ENCODE measurements around the gene NPM1.
"Not testable (repeated sequence)": the region's sequence is repeated elsewhere in the genome, so short reads cannot be mapped to it uniquely, and the experiment has no call there.

Gene NPM1, protein sequence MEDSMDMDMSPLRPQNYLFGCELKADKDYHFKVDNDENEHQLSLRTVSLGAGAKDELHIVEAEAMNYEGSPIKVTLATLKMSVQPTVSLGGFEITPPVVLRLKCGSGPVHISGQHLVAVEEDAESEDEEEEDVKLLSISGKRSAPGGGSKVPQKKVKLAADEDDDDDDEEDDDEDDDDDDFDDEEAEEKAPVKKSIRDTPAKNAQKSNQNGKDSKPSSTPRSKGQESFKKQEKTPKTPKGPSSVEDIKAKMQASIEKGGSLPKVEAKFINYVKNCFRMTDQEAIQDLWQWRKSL

DNA sequence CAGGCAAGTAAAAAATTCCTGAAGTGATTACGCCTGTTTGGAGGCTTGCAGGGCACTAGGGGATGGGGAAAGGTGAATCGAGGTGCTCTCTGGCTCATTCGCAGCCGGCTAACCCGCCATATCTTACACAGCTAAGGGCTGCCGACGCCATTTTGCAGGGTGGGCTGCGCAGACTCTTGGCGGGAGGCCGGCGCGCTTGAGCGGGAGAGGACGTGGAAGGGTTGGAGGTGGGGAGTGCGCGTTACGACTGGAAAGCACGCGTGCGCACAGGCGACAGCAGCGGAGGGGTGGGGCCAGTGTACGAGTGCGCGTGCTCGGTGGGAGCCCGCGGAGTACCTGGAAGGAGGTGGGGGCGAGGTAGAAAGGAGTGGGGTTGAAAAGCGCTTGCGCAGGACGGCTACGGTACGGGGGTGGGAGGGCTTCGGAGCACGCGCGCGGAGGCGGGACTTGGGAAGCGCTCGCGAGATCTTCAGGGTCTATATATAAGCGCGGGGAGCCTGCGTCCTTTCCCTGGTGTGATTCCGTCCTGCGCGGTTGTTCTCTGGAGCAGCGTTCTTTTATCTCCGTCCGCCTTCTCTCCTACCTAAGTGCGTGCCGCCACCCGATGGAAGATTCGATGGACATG lies at the start of gene NPM1:
TSS of gene NPM1 (plus strand) at position 505 of the 625 bp plus-strand sequence. CDS start at position 605, 100 bp downstream.
- peak; percentile 97 for DNase-seq (ENCODE audit: low read depth)

DNA sequence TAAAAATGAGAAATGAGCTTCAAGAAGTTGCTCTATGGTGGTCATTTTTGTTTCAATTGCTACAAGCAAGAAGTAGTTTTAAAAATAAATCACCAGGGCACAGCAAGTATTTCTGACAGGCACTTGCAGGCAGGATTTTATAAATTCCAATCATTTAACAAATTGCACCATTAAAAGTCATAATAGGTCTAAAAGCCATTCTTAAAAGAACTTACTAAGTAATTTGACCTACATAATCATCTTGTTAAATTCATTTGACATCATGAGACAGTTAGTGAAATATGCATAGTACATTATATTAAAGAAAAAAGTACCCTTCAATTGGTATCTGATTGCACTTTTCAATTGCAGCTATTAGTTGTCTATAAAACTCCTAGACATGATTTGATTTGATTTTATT lies 47.6 kb upstream of the NPM1 start:
- DNase-seq (ENCODE audit: low read depth) = no peak

DNA sequence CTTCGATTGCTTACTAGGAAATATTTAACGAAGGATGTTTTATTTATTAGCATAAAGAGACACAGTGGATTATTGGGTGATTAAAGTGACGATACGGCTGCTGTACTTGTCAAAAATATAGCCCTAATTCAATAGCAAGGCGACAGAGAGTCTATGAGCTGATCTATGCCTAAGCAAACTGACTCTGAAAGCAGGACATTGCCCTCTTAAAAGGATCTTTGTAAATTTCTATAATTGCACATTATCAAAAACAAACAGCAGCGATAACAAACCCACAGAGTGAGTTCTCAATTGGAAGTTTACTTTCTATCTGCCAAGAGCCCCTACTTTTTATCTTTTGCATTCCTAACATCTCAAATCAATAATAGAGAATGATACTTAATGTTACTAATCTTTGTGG lies 47.2 kb upstream of the NPM1 start:
- DNase-seq (ENCODE audit: low read depth) = no peak

DNA sequence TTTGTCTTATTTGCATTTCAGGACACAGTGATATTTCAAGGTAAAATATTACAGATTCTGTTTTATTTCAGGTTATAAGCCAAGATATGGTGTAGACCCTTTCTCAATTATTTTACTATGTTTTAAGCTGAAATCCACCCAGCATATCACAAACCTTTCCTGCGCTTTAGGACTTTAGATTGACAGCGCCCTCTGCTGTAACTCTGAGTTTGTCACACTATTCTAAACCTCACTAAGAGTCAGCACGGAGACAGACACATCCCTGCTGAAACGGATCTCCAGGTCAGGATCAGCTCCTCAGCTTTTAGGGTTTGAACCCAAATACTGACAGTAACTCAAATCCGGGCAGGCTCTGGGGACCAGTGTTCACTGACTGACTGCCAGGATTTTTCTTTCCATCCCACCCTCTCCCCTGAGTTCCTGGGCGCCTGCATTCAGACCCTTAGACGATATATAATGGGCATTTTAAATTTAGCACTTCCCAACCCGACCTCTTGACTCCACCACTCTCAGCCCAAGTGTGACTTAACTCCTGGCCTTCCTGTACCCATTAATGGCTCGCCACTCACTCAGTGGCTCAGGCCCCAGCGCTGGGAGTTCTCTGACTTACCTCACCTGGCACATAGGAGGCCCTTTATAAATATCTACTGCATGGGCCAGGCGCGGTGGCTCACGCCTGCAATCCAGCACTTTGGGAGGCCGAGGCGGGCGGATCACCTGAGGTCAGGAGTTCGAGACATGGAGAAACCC lies 45.1 kb upstream of the NPM1 start:
- DNase-seq (ENCODE audit: low read depth) = no peak

DNA sequence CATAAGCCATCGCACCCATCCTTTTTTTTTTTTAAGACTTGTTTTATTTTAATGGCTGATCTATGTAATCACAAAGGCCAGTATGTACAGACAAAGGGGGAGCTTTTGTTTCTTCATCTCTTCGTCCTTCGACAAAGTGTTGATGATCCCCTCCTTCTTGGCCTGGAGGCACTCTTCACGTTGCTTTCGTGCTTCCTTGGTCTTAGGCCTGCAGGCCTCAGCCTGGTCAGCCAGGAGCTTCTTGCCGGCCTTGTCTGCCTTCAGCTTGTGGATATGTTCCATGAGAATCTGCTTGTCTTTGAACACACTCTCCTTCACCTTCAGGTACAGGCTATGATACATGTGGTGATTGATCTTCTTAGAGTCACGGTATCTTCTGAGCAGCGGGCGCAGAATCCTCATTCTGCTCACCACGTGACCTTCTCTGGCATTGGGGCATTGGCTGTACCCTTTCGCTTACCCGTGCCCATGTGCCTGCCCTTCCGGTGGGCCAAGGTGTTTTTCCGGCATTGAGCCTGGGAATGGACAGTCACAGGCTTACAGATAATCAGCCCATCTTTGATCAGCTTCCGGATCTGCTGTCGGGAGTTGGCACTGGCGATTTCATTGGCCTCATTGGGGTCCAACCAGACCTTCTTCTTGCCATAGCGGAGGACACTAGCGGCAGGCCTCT lies 42.6 kb upstream of the NPM1 start:
- no peak for DNase-seq (ENCODE audit: low read depth)

DNA sequence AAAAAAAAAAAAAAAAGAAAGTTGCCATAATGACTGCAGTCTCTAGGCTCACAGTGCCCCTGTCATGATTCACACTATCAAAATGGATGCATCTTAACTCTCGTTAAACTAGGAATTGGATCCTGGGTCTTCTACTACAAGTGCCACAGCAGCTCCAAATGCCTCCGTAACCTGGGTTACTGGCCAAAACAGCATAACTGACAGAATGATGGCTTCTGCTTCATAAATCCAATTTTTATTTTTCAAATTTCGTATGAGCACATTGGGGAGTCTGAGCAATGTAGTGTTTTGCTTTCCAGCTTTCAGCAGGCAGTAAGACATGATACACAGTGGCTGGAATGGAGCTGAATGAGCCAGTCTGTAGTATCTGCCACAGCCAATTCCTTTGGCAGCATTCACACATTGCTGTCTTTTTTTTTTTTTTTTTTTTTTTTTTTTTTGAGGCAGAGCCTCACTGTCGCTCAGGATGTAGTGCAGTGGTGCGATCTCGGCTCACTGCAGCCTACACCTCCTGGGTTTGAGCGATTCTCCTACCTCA lies 36.0 kb upstream of the NPM1 start:
- DNase-seq (ENCODE audit: low read depth) = no peak

DNA sequence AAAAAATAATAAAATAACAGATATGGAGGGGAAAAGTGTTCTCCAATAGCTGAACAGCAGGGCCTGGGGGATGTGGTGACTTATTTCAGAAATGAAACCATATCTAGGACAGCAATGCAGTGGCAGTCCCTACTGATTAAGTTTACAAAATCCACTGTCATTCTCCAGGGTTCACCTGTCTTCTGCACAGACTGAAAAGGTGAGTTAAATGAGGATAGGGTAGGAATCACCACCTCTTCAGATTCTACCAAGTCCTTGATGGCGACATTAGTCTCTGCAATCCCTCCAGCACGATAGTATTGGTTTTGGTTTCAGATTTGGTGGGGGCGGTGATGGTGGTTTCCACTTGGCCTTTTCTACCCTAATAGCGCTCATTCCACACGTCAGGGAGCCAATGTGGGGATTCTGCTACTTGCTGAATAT lies 32.3 kb upstream of the NPM1 start:
- DNase-seq (ENCODE audit: low read depth) = no peak

DNA sequence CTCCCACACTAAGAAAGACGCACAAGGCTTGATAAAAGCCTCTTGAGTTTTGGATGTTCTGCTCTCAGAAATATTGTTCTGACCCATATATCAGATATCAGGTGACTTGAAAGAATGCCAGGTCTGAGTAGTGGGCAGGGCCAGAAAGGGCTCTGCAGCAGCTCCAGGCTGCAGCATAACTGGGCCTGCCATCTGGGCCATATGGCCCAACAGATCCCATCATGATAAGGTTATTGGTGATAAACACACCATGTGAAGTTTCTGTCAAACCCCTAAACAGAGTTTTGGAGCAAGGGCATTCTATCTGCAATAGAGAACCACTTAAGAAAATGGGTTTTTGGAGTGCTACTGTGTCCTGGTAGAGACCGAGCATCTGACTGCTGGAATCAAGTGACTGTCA lies 29.8 kb upstream of the NPM1 start:
- DNase-seq (ENCODE audit: low read depth) = no peak

DNA sequence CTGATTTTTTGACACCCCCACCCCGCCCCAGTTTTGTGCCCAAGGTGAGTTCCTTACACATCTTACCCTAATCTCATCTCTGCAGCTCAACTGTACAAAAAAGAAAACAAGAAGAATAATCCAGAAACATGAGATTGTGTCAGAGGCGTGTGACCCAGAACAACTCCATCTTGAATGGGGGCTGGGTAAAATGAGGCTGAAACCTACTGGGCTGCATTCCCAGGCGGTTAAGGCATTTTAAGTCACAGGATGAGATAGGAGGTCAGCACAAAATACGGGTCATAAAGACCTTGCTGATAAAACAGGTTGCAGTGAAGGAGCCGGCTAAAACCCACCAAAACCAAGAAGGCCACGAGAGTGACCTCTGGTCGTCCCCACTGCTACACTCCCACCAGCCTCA lies 26.5 kb upstream of the NPM1 start:
- not testable (repeated sequence) for DNase-seq (ENCODE audit: low read depth)

DNA sequence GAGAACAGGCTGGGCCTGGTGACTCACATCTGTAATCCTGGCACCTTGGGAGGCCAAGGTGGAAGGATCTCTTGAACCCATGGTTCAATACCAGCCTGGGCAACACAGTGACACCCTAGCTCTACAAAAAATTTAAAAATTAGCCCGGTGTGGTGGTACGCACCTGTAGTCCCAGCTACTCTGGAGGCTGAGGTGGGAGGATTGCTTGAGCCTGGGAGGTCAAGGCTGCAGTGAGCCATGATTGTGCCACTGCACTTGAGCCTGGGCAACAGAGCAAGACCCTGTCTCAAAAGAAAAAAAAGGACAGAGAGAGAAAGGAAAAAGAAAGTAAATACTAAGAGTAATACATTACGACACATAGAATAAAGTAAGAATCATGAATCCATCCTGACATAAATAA lies 24.4 kb upstream of the NPM1 start:
- not testable (repeated sequence) for DNase-seq (ENCODE audit: low read depth)

DNA sequence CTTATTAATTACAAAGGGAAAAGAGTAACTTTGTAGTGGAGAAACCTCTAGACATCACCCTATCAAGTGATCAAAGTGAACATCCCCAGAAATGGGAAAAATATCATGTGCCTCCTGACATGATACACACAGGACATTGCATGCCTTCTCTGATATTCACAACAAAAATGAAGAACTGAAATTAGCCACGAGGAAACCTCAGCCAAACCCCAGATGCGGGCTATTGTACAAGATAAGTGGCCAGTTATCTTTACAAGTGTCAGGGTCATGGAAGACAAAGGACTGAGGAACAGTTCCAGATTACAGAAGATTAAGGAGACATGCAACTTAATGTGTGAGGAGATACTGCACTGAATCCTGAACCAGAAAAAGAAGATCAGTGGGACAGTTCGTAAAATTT lies 23.8 kb upstream of the NPM1 start:
- no peak for DNase-seq (ENCODE audit: low read depth)

DNA sequence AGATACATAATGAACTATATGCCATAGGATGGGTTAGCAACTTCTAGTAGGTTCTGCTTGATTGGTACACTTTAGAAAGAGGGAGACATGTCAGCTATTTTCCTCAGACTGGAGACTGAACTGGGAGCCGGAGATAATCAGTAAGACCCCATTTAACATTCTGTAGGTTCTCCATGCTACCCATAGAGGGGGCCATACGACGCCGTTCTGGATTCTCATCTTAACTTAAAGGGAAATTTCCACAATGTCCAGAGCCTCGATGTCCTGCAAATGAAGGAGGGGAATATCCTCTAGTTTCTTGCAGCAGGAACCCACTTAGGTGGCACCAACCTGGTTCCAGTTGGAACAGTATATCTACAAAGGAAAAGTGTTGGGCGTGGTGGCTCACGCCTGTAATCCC lies 22.3 kb upstream of the NPM1 start:
- no peak for DNase-seq (ENCODE audit: low read depth)

DNA sequence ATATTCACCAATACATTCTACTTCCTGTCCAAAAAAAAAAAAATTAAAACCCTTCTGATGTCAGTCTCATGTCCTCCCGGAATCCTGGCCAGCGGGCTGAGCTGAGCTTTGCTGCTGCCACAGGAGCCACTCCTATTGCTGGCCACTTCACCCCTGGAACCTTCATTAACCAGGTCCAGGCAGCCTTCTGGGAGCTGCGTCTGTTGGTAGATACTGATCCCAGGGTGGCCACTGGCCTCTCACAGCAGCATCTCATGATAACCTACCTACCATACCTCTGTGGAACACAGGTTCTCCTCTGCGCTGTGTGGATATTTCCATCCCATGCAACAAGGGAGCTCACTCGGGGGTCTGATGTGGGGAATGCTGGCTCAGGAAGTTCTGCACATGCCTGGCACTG lies 21.0 kb upstream of the NPM1 start:
- DNase-seq (ENCODE audit: low read depth) = no peak

DNA sequence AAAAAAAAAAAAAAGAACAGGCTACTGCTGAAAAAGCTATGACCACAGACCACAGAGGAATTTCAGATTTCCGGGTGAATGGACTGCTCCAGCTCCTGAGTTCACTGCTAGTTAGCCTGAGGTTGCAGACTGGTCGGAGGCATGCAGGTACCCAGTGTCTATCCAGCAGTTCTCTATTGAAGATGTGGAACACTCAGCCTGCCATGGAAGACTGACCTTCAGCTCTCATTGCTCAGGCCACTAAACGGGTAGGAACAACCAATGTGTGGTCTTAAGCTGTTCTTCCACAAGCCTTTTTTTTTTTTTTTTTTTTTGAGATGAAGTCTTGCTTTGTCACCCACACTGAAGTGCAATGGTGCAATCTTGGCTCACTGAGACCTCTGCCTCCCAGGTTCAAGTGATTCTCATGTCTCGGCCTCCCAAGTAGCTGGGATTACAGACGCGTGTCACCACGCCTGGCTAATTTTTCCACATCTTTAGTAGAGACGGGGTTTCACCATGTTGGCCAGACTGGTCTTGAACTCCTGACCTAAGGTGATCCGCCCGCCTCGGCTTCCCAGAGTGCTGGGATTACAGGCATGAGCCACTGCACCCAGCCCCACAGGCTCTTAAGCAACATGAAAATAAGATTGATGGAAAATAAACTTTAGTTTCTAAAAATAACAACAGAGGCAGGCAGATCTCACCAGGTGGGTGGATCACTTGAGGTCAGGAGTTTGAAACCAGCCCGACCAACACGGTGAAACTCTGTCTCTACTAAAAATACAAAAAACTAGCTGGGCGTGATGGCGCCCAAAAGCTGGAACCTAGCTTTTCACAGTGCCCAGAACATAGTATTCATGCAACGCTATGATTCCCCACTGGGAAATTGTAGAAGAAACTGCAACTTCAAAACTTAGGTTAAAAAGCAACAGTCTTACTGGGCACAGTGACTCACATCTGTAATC lies 20.0 kb upstream of the NPM1 start:
- DNase-seq (ENCODE audit: low read depth) = no peak

DNA sequence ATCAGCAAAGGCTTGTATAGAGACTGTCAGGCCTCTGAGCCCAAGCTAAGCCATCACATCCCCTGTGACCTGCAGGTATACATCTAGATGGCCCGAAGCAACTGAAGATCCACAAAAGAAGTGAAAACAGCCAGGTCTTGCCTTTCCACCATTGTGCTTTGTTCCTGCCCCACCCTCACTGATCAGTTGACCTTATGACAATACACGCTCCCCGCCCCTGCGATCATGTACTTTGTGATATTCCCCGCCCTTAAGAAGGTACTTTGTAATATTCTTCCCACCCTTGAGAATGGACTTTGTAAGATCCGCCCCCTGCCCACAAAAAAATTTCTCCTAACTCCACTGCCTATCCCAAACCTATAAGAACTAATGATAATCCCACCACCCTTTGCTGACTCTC lies 18.6 kb upstream of the NPM1 start:
- DNase-seq (ENCODE audit: low read depth) = no peak

DNA sequence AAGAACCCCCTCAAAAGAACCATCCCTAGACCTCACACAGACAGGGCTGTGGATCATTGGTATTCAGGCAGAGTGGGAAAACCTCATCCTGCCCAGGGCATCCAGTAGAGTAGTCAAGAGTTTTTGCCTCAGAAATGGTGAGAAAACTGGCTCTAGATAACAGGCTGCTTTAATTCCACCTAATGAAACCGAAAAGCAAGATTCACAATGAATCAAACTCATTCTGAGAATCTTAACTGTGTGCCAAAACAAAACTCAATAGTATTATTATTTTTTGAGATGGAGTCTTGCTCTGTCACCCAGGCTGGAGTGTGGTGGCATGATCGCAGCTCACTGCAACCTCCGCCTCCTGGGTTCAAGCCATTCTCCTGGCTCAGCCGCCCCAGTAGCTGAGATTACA lies 17.8 kb upstream of the NPM1 start:
- no peak for DNase-seq (ENCODE audit: low read depth)

DNA sequence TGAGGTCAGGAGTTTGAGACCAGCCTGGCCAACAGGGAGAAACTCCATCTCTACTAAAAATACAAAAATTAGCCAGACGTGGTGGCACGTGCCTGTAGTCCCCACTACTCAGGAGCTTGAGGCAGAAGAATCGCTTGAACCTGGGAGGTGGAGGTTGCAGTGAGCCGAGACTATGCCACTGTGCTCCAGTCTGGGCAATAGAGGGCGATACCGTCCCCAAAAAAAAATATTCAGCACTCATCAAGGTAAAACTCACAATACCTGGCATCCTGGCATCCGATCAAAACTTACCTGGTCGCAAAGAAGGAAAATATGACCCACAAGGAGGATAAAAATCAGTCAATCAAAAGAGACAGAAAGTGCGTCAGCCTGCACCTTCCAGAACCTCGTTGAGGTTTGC lies 16.8 kb upstream of the NPM1 start:
- DNase-seq (ENCODE audit: low read depth) = not testable (repeated sequence)

DNA sequence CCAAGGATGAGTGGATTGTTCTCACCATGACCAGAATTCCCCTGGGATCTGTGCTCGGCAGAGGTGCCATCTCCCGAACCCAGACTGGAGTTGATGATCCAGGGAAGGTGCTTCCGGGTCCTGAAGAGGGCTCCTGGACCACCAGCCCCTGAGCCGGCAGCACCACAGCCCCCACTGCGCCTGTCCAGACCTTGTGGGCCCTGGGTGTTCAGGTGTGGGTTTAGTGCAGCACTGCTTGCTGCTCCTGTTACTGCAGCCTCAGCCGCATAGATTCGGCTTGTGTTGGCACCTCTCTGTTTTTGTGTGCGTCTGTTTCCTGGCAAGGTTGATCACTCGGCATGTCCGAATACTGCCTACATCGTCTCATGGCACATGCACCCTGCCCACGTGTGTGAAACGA lies 16.3 kb upstream of the NPM1 start:
- no peak for DNase-seq (ENCODE audit: low read depth)

DNA sequence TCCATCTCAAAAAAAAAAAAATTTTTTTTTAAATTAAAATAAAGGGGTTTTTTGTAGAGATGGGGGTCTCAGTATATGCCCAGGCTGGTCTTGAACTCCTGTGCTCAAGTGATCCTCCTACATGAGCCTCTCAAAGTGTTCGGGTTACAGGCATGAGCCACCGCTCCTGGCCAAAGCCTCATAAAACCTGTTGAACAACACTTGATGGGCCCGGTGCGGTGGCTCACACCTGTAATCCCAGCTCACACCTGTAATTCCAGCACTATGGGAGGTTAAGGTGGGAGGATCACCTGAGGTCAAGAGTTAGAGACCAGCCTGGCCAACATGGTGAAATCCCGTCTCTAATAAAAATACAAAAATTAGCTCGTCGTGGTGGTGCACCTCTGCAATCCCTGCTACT lies 7.7 kb upstream of the NPM1 start:
- DNase-seq (ENCODE audit: low read depth) = no peak

DNA sequence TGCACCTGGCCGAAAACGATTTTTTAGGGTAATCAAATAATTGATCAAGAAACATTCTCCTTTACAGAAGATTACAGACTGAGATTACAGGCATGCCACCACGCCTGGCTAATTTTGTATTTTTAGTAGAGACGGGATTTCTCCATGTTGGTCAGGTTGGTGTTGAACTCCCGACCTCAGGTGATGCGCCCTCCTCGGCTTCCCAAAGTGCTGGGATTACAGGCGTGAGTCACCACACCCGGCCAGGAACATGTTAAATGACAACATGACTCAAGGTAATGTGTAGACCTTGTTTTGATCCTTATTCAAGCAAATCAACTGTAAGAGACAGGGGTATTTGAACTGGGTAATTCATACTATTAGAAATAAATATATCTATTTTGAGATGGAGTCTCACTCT lies 3.2 kb upstream of the NPM1 start:
- DNase-seq (ENCODE audit: low read depth) = not testable (repeated sequence)

DNA sequence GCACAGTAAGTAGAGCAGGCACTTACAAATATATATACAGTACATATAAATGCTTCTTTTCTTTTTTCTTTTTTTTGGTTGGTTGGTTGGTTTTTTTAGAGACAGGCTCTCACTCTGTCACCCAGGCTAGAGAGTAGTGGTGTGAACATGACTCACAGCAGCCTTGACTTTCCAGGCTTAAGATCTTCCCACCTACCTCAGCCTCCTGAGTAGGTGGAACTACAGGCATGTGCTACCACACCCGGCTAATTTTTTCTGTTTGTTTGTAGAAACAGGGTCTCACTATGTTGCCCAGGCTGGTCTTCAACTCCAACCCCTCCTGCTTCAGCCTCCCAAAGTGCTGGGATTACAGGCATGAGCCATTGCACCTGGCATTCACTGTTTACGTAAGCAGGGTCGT lies 2.6 kb upstream of the NPM1 start:
- not testable (repeated sequence) for DNase-seq (ENCODE audit: low read depth)

All from activated T-helper 9 cell treated with anti-CD3 and anti-CD28 coated beads, Interleukin-2, amount 50 U/mL, for 16 hours (primary cell).